Caco-2 (cell line): ENCODE measurements around the gene PMM1. TPM values are rescaled to one million over a fixed set of nuclear protein-coding genes. Genes with fewer than 3 reads are reported as not detected.
A peak's percentile ranks its signal among the peaks of the same experiment; 100 is the strongest.

ENCODE experiments used
- BruUV-seq: library from RNA; stranded (reverse); fragments of 400-500 nt; replicated peaks from 2 replicates; lab custom pipeline; 2021; lab: Mats Ljungman, UMichigan
- CTCF ChIA-PET: fragments of 300-600 bp; sonication (Branson Sonifier 250); formaldehyde crosslinking; loops from one replicate; lab custom pipeline; 2022; ENCODE audit warnings: antibody characterized with exemption; lab: Charles Lee
- POLR2A ChIA-PET: fragments of 300-600 bp; sonication (Branson Sonifier 250); formaldehyde crosslinking; loops from one replicate; lab custom pipeline; 2022; ENCODE audit warnings: antibody characterized with exemption; lab: Charles Lee
- DNase-seq, 2 experiments: peaks; one replicate each; pipeline versions ENCODE4 v3.0.0 to v3.0.0-alpha.2; 2020 to 2022
- H3K27me3 ChIP-seq: replicated peaks from 2 replicates; pipeline ENCODE4 v1.6.0; 2011; ENCODE audit warnings: low read length; ENCODE audit not compliant: control insufficient read depth, insufficient read depth
- H3K36me3 ChIP-seq: 2 replicates; pipeline ENCODE4 v1.5.1; 2011; ENCODE audit warnings: low read length; ENCODE audit not compliant: control insufficient read depth, insufficient read depth
- H3K4me1 ChIP-seq: fragments of 250-450 bp; sonication (Bioruptor Pico); 2 replicates; pipeline ENCODE4 v1.5.1; 2020; ENCODE audit warnings: mild to moderate bottlenecking
- H3K4me3 ChIP-seq: 2 replicates; pipeline ENCODE4 v1.5.1; 2011; ENCODE audit warnings: low read depth, mild to moderate bottlenecking, control low read depth, low read length
- H3K9me3 ChIP-seq: fragments of 250-450 bp; sonication (Bioruptor Pico); 2 replicates; pipeline ENCODE4 v1.5.1; 2020; ENCODE audit warnings: mild to moderate bottlenecking, moderate library complexity
- H3K27ac Mint-ChIP-seq: one replicate; pipeline ENCODE4 v1.8.0; 2022; ENCODE audit warnings: mixed read lengths; ENCODE audit not compliant: unreplicated experiment
- H3K27me3 Mint-ChIP-seq: one replicate; pipeline ENCODE4 v1.8.0; 2022; ENCODE audit warnings: mixed read lengths; ENCODE audit not compliant: insufficient read depth, unreplicated experiment
- H3K36me3 Mint-ChIP-seq: one replicate; pipeline ENCODE4 v1.8.0; 2022; ENCODE audit warnings: mild to moderate bottlenecking, mixed read lengths; ENCODE audit not compliant: insufficient read depth, unreplicated experiment
- H3K4me1 Mint-ChIP-seq: one replicate; pipeline ENCODE4 v1.8.0; 2022; ENCODE audit warnings: low read depth, mixed read lengths; ENCODE audit not compliant: unreplicated experiment
- H3K4me3 Mint-ChIP-seq: one replicate; pipeline ENCODE4 v1.8.0; 2022; ENCODE audit warnings: mild to moderate bottlenecking, moderate library complexity, mixed read lengths; ENCODE audit not compliant: unreplicated experiment
- H3K9me3 Mint-ChIP-seq: one replicate; pipeline ENCODE4 v1.8.0; 2022; ENCODE audit warnings: mixed read lengths; ENCODE audit not compliant: unreplicated experiment
- intact Hi-C: fragments of 100-400 bp; cut with micrococcal nuclease; formaldehyde crosslinking; loops from one replicate; pipeline ENCODE4 v1.10.0; 2022; ENCODE audit not compliant: unreplicated experiment
- total RNA-seq: library from RNA; stranded (reverse); gene quantifications from 2 replicates; pipeline ENCODE4 v1.2.3, GENCODE V29; 2022
- TF ChIP-seq, protein P1 (sequence below), 2 experiments: fragments of 200-600 bp in 1 of 2; IDR thresholded peaks; 1 replicate in 1 of 2; 2 replicates in 1 of 2; pipeline versions ENCODE4 v1.5.1 to v1.8.0; 2011 to 2022; ENCODE audit warnings: antibody characterized with exemption in 1 of 2, control low read depth in 1 of 2, inconsistent platforms in 1 of 2, low read depth in 1 of 2, low read length in 1 of 2, mild to moderate bottlenecking in 1 of 2, moderate library complexity in 1 of 2; ENCODE audit not compliant: insufficient read depth in 1 of 2, severe bottlenecking in 1 of 2, unreplicated experiment in 1 of 2

PMM1 gene
- total RNA-seq, 1 experiment from 2014 or later, result 29.6 TPM

DNA sequence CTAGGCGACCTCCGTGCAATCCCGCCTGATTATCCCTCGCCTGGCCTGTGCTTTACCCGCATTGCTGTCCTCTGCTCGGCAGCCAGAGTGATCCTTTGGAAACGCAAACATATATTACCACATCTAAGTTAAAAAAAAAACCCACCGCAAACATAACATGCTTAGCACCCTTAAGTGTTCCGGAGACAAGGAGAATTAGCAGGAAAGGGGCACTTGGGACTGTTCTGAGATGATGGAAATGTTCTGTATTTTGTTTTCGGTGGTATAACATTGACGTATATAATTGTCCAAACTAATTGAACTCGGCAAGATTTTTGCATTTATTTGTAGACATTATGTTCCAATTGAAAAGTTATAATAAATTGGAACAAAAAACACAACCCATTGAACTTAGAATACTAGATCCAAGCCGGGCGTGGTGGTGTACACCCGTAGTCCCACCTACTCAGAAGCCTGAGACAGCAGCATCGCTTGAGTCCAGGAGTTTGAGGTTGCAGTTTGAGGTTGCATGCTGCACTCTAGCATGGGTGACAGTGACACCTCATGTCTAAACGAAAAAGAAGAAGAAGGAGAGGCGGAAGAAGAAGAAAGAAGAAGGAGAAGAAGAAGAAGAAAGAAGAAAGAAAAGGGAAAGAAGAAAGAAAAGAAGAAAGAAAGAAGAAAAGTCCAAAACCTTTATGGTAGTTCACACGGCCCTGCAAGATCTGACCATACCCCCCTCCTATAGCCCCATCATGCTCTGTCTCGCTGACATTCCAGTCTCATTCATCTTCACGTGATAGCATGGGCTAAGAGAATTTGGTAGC lies 44.8 kb downstream of the PMM1 start:
- no TSS peak for BruUV-seq
- peaks cover 13% of the 10 kb centered on the region for H3K36me3 Mint-ChIP-seq
- Histone ChIP-seq H3K27me3 (no peaks in the 10 kb centered on the region), H3K4me1 (peaks cover 23% of the 10 kb centered on the region), H3K4me3 (peak overlapping the region; percentile 33), H3K9me3 (no peaks in the 10 kb centered on the region), H3K36me3 (no peaks in the 10 kb centered on the region; the same call in 1 of the 2 replicates)
- ChIA-PET POLR2A (no interaction called here), CTCF (no interaction called here)
- H3K27ac Mint-ChIP-seq, result peak overlapping the region; percentile 79
- TF ChIP-seq, protein P1, sequence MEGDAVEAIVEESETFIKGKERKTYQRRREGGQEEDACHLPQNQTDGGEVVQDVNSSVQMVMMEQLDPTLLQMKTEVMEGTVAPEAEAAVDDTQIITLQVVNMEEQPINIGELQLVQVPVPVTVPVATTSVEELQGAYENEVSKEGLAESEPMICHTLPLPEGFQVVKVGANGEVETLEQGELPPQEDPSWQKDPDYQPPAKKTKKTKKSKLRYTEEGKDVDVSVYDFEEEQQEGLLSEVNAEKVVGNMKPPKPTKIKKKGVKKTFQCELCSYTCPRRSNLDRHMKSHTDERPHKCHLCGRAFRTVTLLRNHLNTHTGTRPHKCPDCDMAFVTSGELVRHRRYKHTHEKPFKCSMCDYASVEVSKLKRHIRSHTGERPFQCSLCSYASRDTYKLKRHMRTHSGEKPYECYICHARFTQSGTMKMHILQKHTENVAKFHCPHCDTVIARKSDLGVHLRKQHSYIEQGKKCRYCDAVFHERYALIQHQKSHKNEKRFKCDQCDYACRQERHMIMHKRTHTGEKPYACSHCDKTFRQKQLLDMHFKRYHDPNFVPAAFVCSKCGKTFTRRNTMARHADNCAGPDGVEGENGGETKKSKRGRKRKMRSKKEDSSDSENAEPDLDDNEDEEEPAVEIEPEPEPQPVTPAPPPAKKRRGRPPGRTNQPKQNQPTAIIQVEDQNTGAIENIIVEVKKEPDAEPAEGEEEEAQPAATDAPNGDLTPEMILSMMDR (IDR thresholded peaks at IDR 0.05; ENCODE audit: insufficient read depth in 1 of 2, low read depth in 1 of 2, low read length in 1 of 2, severe bottlenecking in 1 of 2, unreplicated experiment in 1 of 2), result no peak
- no peak for DNase-seq
- intact Hi-C loops, result loop anchor here (2.0 kb wide), 1 partner anchor 46 kb away; no protein-coding TSS in a partner anchor
- H3K27me3 Mint-ChIP-seq, result no peaks in the 10 kb centered on the region
- peaks cover 32% of the 10 kb centered on the region for H3K4me1 Mint-ChIP-seq
- peak overlapping the region; percentile 97 for H3K4me3 Mint-ChIP-seq
- H3K9me3 Mint-ChIP-seq, result no peaks in the 10 kb centered on the region

DNA sequence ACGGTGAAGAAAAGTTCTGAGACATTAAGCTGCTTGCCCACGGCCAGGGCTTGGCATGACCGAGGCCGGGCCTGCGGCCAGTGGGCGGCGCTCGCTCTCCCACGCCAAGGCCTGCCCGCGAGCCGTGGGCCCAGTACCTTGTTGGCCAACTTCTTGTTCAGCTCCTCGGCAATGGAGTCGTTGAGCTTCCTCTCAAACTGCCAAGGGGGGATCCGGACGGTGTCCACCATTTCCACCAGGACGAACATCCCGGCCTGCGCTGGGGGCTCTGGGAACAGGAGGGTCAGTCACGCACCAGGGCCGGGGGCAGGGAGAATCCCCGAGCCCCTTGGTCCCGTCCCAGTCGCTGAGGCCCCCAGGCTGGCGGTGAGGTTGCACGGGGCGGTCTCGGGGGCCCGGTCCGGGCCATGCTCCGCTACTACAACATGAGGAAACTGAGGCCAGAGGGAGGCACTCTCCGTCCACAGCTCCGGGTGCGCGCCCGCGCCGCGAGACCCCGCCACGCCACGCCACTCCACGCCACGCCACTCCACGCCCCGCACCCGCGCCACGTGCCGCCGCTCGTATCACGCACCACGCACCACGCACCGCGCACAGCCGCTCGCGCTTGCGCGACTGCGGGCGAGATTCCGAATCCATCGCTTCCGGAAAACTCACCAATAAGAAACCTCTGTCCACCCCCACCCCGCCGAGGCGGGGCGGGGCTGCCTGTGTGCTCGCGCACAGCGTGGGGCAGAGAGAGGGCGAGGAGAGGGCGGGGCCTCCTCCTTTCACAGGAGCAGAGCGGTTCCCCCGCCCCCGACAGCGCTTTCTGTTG lies 45.6 kb downstream of the PMM1 start, which contains the start of gene POLR3H:
Gene POLR3H, minus strand, starts transcription at position 617 of the 817 bp plus-strand sequence. Its CDS starts 369 bp downstream, at position 248.
- H3K27me3 Mint-ChIP-seq, result no peaks in the 10 kb centered on the region
- BruUV-seq, result TSS peak; percentile 46
- peak within 1 kb of the TSS; percentile 97 for H3K4me3 Mint-ChIP-seq
- H3K4me1 Mint-ChIP-seq, result peaks cover 28% of the 10 kb centered on the region
- Histone ChIP-seq H3K4me1 (peaks cover 18% of the 10 kb centered on the region), H3K36me3 (no peaks in the 10 kb centered on the region; the same call in 1 of the 2 replicates), H3K4me3 (peak within 1 kb of the TSS; percentile 98), H3K27me3 (no peaks in the 10 kb centered on the region), H3K9me3 (no peaks in the 10 kb centered on the region)
- peaks cover 19% of the 10 kb centered on the region for H3K36me3 Mint-ChIP-seq
- no peaks in the 10 kb centered on the region for H3K9me3 Mint-ChIP-seq
- intact Hi-C loops, result loop anchor here (2.0 kb wide), 1 partner anchor 47 kb away; no protein-coding TSS in a partner anchor
- POLR2A ChIA-PET, result interaction anchor here (0.5 to 1.1 kb wide), 5 partner anchors 46 to 688 kb away, joined by 3 to 7 read pairs (median 5); partner anchors contain the start of genes DESI1, PHF5A, PMM1 and ST13
- DNase-seq, result peak; percentile 98
- CTCF ChIA-PET, result interaction anchor here (0.6 to 1.2 kb wide), 7 partner anchors 8 to 184 kb away, joined by 3 to 16 read pairs (median 4); partner anchors contain the start of genes ACO2, PHF5A and PMM1
- peak within 1 kb of the TSS; percentile 79 for H3K27ac Mint-ChIP-seq
- TF ChIP-seq, protein P1 (IDR thresholded peaks at IDR 0.05; ENCODE audit: insufficient read depth in 1 of 2, low read depth in 1 of 2, low read length in 1 of 2, severe bottlenecking in 1 of 2, unreplicated experiment in 1 of 2), result peak in 1 of 2 experiments; percentile 79

DNA sequence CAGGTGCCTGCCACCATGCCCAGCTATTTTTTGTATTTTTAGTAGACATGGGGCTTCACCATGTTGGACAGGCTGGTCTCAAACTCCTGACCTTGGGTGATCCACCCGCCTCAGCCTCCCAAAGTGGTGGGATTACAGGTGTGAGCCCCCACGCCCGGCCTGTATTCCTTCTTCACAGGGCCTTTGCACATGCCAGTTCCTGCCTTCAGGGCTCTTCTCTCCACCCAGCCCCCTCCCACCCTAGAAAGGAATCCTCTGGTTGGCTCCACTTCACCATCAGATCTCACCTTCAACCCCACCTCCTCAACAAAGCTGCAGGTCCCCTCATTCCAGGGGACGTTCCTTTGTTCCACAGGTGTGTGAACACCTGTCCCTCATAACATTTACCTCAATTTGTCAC lies 47.4 kb downstream of the PMM1 start:
- POLR2A ChIA-PET, result interaction anchor here (0.6 kb wide), 1 partner anchor 94 kb away, joined by 4 read pairs; no protein-coding TSS in a partner anchor
- no TSS peak for BruUV-seq
- Mint-ChIP-seq H3K36me3 (peaks cover 25% of the 10 kb centered on the region), H3K27ac (no peak overlapping the region), H3K9me3 (no peaks in the 10 kb centered on the region), H3K27me3 (no peaks in the 10 kb centered on the region), H3K4me1 (peaks cover 24% of the 10 kb centered on the region), H3K4me3 (peak overlapping the region; percentile 97)
- no peak overlapping the region for H3K4me3 ChIP-seq
- DNase-seq, result no peak
- intact Hi-C loops, result no loop called here
- no peaks in the 10 kb centered on the region for H3K27me3 ChIP-seq
- CTCF ChIA-PET, result interaction anchor here (0.6 kb wide), 1 partner anchor 54 kb away, joined by 3 read pairs; no protein-coding TSS in a partner anchor
- no peaks in the 10 kb centered on the region for H3K9me3 ChIP-seq
- TF ChIP-seq, protein P1 (IDR thresholded peaks at IDR 0.05; ENCODE audit: insufficient read depth in 1 of 2, low read depth in 1 of 2, low read length in 1 of 2, severe bottlenecking in 1 of 2, unreplicated experiment in 1 of 2), result no peak
- H3K36me3 ChIP-seq, result no peaks in the 10 kb centered on the region; the same call in 1 of the 2 replicates
- H3K4me1 ChIP-seq, result peaks cover 15% of the 10 kb centered on the region
